A172 (cell line): ENCODE results near the gene PSMD12. TPM values are rescaled to one million over a fixed set of nuclear protein-coding genes. Genes with fewer than 3 reads are reported as not detected.
"Not testable (repeated sequence)": the region's sequence is repeated elsewhere in the genome, so short reads cannot be mapped to it uniquely, and the experiment has no call there.

Source experiments
- DNase-seq: peaks from one replicate; pipeline ENCODE4 v3.0.0-alpha.2; 2015; ENCODE audit warnings: low spot score
- total RNA-seq: library from RNA; depleted of rRNA; stranded (reverse); fragments of >200 nt; shearing (Covaris generic); gene quantifications from 2 replicates; pipeline ENCODE4 v1.2.3, GENCODE V29; 2014

The PSMD12 gene
- total RNA-seq, 1 experiment from 2014 or later, result 59.4 TPM

DNA sequence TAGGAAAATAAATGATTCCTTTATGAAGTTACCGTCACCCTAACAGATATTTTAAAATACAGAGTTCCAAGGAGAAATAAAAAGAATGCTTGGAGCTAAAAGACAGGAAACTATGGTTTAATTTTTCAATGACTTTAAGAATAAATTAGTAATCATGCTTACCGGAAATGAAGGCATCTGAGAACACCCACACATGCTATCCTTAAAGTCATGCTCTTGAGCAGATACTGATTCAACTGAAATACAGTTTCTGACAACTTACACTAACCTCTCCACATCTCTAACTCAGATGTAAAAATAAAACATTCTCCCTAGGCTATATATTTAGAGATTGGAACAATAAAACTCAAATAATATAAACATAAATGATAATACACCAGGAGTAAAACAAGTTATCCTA lies 7.8 kb downstream of the PSMD12 start:
- DNase-seq, result no peak

GRCh38 chr17:67353929-67354574 lies 12.3 kb downstream of the PSMD12 start:
- DNase-seq, result no peak

GRCh38 chr17:67353161-67353560 lies 13.2 kb downstream of the PSMD12 start:
- DNase-seq, result no peak

- DNase-seq, result no peak
Observed at GRCh38 chr17:67349420-67349819, 17.0 kb downstream of the PSMD12 start.

DNA sequence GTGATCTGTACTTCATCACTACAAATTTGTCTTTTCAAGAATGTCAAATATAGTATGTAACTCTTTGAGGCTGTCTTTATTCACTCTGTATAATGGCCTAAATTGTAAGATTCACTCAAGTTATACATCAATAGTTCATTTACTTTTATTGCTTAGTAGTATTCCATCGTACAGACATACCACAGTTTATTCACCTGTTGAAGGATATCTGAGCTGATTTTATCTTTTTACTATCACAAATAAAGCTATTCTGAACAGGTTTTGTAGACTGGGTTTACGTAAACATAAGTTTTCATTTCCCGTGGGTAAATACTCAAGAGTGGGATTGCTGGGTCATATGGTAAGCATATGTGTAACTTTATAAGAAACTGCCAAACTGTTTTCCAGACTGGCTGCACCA lies 18.6 kb downstream of the PSMD12 start:
- DNase-seq, result no peak

DNA sequence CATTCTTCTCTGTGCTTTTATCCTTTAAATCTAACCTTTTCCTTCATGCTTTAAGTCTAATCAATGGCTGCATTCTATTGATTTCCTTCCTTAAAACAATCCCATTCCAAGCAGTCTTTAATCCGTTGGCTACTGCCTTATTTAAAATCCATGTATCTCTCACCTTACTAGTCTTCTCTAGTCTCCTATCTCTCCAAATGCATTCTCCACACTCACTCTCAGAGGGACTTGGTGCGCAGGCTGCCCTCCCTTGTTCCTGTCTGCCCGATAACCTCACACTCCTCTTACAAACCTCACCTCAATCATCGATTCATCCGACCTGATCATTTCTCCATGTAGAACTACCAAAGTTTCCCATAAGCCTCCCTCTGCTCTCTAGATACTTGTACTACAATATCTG lies 23.1 kb downstream of the PSMD12 start:
- DNase-seq, result no peak

DNA sequence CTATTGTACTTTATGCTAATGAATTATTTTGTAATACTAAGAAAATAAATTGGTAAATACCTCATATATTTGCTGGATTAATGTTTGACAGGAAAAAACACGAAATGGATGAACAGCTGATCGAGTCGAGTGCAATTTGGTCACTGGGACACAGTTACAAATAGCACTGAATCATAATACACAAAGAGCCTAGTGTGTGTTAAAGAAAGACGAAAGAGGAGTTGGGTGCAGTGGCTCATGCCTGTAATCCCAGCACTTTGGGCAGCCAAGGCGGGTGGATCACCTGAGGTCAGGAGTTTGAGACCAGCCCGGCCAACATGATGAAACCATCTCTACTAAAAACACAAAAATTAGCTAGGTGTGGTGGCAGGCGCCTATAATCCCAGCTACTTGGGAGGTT lies 28.0 kb downstream of the PSMD12 start:
- DNase-seq, result not testable (repeated sequence)

- no peak for DNase-seq
Observed at GRCh38 chr17:67336859-67337258, 29.5 kb downstream of the PSMD12 start.

- no peak for DNase-seq
Observed at GRCh38 chr17:67335245-67335835, 31.0 kb downstream of the PSMD12 start.

DNA sequence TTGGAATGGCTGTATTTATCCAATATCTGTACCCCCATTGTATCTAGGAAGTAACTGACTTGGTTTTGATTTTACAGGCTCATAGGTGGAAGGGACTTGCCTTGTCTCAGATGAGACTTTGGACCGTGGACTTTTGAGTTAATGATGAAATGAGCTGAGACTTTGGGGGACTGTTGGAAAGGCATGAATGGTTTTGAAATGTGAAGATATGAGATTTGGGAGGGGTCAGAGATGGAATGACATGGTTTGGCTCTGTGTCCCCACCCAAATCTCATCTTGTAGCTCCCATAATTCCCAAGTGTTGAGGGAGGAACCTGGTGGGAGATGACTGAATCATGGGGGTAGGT lies 34.2 kb downstream of the PSMD12 start:
- not testable (repeated sequence) for DNase-seq

- not testable (repeated sequence) for DNase-seq
Observed at GRCh38 chr17:67331381-67332161, 34.8 kb downstream of the PSMD12 start.

DNA sequence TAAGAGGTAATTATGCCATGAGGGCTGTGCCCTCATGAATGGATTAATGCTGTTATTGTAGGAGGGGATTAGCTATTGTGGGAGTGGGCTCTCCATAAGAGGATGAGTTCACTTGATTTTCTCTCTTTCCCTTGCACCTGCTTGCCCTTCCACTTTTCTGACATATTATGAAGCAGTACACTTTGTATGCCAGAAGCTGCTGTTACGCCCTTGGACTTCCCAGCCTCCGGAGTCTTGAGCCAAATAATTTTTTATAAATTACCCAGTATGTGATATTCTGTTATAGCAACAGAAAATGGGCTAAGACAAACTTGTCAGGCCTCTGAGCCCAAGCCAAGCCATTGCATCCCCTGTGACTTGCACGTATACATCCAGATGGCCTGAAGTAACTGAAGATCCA lies 38.4 kb downstream of the PSMD12 start:
- no peak for DNase-seq

- not testable (repeated sequence) for DNase-seq
Observed at GRCh38 chr17:67326959-67327745, 39.2 kb downstream of the PSMD12 start.

DNA sequence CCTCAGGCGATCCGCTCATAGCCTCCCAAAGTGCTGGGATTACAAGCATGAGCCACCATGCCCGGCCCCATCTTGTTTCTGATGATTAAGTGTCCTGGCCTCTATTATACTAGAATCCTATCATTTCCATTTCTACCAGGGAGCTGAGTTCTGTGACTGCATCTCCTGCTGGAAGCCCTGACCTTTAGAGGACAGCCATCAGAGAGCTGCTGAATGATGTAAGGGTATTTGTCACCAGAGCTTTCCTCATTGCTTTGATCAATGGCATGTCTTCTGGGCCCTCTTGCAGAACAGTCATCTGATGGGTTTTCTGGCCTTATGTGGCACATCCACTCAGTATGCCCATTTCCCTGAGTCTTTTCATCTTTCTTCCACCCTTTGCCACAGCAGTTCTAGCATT lies 39.9 kb downstream of the PSMD12 start:
- no peak for DNase-seq

DNA sequence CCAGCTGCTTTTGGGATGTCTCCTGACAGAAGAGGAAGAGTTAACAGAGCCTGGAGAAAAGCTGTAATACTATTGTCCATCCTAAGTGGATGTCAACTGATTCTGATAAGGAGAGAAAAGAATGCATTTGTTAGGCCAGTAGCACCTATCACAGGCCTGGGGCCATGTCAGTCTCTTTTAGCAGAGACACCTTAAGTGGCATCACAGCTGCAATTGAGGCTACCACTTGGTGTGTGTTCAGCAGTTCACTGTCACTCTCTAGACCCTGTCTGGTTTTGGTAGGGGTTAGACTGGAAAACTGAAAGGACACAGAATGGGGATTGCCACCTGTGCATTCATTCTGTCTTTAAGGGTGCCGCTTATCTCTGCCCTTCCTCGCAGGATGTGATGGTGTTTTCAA lies 42.0 kb downstream of the PSMD12 start:
- DNase-seq, result no peak

GRCh38 chr17:67323445-67323844 lies 42.9 kb downstream of the PSMD12 start:
- no peak for DNase-seq

- no peak for DNase-seq
Observed at GRCh38 chr17:67322042-67322787, 44.2 kb downstream of the PSMD12 start.

DNA sequence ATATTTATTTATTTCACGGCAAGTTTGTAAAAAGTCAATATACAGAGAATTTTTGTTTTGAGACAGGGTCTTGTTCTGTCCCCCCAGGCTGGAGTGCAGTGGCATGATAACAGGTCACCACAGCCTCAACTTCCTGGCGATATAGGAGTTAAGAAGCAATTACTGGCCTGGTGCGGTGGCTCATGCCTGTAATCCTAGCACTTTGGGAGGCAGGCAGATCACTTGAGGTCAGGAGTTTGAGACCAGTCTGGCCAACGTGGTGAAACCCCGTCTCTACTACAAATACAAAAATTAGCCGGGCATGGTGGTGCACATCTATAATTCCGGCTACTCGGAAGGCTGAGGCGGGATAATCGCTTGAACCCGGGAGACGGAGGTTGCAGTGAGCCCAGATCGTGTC lies 44.9 kb downstream of the PSMD12 start:
- DNase-seq, result not testable (repeated sequence)

DNA sequence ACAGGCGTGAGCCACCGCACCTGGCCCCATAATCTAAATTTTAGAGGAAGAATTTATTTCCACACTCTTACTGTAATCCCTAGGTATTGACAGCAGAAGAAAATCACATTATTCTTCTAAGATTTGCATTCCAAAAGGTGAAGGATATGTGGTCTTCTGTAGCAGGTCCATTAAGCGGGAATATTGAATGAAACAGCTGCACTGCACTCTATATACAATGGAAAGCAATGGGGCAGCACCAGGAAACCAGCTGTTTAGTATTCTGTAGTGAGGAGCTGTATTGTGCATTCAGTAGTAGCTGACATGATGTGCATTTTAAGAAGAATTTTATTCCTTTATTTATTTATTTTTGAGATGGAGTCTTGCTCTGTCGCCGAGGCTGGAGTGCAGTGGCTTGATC lies 49.6 kb downstream of the PSMD12 start:
- DNase-seq, result no peak

DNA sequence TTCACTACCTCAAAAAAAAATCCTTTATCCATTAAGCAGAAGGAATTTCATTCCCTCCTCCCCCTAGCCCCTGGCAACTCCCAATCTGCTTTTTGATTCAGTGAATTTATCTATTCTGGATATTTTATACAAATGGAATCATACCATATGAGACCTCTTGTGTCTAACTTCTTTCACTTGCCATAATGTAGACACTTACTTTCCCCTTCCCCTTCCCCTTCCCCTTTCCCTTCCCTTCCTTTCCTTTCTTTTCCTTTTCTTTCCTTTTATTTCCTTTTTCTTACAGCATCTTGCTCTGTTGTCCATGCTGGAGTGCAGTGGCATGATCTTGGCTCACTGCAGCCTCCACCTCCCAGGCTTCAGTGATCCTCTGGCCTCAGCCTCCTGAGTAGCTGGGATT lies 50.5 kb downstream of the PSMD12 start:
- DNase-seq, result no peak

DNA sequence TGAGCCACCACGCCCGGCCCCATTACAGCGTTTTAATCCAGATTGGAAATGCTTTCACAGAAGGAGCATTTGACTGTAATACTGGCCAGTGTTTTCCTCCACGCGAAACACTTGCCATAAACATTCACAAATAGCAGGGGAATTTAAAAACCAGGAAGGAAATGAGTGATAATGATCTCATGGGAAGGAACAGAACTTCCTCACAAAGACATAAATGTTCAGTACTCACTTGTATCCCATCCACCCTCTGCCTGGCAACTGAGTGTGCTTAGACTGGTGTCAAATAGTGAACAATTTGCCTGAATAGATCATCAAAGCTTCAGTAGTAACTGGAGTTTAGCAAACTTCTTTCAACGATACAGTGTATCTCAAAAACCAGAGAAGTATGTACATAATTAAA lies 54.1 kb downstream of the PSMD12 start:
- no peak for DNase-seq

GRCh38 chr17:67311575-67311974 lies 54.8 kb downstream of the PSMD12 start:
- no peak for DNase-seq
